SIG-M5 treated with dmso at 0.1 percent for 504 hours (cell line): Measurements from ENCODE around the gene TOMM70.
A peak's percentile ranks its signal among the peaks of the same experiment; 100 is the strongest.

Experiments
- DNase-seq: peaks from one replicate; lab custom pipeline; 2025; ENCODE audit not compliant: unreplicated experiment; lab: John Stamatoyannopoulos, UW

The TOMM70 gene

DNA sequence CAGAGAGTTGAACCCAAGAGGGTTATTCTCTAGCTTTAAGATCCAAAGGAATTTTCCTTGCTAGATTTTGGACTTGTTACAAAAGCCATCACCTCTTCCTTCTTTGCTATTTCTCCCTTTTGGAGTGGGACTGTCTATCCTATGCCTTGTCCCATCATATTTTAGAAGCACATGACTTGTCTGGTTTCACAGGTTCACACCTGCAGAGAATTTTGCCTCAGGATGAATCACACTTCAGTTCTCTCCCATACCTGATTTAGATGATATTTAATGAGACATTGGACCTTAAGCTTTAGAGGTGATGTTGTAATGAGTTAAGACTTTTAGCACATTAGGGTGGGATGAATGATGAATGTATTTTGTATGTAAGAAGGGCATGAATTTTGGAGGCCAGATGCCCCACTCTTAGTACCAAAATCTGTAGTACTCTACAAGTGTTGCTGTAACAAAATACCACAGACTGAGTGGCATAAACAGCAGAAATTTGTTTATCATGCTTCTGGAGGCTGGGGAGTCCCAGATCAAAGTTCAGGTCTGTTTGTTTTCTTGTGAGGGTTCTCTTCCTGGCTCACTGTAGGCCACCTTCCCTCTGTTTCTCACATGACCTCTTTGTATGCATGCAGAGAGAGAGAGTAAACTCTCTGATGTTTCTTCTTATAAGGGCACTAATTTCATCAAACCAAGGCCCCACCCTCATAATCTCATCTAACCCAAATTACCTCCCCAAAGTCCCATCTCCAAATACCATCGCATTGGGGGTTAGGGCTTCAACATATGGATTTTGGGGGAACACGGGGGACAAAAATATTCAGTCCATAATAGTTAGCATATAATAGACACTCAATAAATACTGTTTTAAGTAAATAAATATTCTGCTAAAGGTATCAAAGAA lies 10.4 kb upstream of the TOMM70 start:
- DNase-seq: no peak

DNA sequence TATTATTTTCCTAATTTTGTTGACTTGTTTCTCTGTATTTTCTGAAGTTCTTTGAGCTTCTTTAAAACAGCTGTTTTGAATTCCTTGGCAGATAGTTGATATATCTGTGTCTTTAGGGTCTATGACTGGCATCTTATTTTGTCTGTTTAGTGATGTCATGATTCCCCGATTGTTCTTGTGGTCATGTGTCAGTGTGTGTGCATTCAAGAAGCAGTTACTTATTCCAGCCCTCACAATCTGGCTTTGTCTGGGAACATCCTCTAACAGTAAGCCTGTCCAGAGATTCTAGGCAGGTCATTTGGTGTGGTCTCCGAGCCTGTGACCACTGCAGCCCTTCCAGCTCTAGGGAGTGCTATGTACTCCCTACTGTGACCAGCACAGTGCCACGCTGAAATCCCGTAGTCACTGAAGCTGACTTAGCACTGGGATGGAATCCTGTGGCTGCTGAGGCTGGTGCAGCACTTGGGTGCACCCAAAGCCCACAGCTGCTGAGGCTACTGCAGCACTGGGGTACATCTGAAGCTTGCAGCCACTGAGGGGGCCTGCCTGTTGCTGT lies 7.2 kb upstream of the TOMM70 start:
- no peak for DNase-seq

DNA sequence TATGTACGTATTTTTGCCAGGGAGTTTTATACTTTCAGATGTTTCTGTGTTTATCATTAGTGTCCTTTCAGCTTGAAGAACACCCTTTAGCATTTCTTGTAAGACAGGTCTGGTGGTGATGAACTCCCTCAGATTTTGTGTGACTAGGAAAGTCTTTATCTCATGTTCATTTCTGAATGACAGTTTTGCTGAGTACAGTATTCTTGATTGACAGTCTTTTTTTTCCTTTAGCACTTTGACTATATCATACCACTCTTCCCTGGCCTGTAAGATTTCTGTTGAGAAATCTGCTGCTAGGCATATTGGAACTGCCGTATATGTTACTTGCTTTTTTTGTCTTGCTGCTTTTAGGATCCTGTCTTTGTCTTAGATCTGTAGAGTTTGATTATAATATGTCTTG lies 6.3 kb upstream of the TOMM70 start:
- DNase-seq: no peak

DNA sequence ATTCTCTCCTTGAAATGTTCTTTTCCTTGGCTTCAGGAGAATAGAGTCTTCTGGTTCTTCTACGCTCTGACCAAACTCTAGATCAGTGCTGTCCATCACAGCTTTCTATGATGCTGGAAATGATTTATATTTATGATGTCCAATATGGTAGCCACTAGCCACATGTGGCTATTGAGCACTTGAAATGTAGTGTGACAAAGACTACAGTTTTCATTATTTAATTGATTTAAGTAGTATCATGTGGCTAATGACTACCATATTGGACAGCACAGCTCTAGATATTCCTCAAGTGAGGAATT lies 3.3 kb upstream of the TOMM70 start:
- no peak for DNase-seq

DNA sequence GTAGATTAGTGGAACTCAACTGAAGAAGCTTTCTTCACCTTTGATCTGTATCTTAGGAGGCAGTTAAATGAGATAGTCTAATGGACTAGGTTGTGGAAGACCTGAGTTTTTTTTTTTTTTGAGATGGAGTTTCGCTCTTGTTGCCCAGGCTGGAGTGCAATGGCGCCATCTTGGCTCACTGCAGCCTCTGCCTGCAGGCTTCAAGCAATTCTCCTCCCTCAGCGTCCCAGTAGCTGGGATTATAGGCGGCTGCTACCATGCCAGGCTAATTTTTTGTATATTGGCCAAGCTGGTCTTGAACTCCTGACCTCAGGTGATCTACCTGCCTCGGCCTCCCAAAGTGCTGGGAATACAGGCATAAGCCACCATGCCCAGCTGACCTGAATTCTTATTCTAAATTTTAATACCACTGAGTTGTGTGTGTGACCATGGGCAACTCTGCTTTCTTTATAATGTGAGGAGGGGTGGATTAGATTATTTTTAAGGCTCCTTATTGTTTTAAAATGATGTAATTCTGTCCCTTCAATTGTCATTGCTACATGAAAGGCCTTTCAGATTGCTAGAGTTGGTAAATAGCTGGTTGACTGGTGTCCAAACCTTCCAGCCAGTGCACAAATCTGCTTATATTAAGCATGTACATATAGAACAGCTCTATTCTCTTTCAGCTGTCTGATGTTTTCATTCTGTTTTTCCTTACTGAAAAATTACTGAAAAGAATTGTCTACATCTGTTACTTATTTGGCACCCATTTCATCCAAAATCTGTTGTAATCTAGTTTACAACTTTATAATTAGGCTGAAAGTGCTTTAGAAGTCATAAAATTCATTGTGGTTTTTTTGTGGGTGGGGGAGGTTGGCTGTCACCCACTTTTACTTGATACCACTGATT lies 2.7 kb upstream of the TOMM70 start:
- DNase-seq: no peak

DNA sequence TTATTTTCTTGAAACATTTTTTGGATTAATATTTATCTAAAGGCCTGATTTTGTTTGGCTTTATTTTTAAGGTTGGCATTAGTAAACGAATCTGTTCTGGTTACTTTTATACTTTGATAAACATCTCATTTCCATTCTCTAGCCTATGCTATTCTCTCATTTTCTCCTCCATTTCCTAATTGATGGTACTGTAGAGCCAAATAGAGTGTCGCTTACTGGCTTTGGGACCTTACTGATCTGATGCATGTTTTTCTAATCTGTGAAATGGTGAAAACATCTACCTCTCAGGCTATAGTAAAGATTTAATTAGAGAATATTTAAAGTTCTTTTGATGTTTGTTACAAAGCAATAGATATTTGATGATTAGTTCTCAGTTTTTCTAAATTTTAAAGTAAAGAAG lies 2.0 kb upstream of the TOMM70 start:
- DNase-seq: no peak

DNA sequence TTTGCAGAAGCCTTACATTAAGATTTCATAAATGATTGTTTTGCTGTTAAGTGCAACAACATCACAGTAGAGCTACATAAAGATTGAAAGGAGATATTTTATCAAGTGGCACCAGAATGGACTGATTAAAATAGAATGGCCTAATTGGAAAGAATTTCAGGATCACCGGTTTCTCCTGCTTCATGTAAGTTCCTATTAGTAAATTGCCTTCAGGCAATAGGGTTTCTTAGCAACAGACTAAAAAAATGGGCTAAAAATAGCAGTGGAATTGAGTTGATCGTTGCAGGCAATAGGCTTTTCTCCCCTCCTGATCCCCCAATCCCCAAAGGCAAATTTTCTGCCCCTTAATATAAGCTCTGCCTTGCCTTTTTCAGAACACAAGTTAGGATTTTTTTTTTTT lies 1.4 kb upstream of the TOMM70 start:
- DNase-seq: peak; percentile 85

DNA sequence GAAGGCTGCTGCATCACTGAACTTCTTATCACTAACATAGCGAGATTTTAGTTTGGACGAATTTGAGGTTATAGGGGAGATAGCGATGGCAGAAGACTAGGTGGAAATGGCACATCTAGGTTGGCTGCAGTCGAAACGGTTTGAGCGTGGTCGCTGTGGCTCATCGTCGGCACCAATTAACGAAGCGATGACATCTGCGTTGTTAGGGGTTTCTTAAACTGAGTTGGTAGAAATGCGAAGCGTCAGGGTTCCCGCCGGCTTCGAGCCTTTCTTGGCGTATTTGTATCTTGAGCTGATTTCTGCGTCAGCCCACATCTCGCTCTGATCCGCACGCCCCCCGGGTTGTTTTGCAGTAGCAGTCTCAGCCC lies 769 bp upstream of the TOMM70 start:
- DNase-seq: peak; percentile 62

DNA sequence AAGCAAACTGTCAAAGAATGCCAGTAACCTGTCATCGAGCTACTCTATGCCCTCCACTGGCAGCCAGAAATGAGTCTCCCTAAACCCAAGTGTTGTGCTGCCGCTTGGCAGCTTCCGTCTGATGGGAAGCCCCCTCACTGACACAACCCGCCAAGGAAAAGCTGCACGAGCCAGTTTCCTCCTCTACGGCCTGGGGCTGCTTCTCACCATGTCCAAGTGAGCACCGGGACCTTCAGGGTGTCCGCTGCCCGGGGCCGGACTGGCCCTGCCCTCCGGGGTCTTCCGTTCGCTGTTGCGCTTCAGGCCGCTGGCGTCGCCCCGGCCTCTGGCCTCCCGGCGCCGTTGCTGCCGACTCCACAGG lies 490 bp downstream of the TOMM70 start:
- DNase-seq: peak; percentile 41

DNA sequence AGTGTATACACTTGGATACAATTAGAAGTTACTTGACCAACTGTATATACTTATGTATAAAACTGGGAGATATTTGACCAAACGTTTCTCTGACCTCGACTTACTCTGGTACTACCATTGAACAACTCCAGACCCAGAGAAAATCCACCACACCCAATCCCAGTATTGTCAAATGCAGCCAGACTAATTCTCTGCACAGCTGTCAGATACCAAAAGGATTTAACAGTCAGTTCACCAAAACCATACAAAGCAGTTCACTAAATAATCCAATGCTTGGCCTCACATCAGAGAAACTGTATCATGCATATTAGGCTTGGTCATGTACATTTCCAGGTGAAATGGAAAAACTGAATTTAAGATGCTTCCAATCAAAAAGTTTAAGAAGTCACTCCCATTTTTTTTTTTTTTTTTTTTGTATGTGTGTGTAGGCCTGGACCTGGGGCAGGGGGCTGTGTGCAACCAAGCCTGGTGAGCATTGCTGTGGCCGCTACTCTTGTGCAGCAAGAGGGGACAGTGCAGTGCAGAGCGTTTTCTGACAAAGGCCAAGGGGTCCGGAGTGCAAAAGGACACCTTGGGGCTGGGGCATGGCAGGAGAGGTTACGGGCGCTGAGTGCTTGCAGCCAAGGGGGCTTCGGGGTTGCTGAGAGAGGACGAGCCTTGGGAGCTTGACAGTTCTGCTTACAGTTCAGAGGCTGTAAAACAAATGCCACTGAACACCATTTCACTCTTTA lies 1.4 kb downstream of the TOMM70 start:
- no peak for DNase-seq

DNA sequence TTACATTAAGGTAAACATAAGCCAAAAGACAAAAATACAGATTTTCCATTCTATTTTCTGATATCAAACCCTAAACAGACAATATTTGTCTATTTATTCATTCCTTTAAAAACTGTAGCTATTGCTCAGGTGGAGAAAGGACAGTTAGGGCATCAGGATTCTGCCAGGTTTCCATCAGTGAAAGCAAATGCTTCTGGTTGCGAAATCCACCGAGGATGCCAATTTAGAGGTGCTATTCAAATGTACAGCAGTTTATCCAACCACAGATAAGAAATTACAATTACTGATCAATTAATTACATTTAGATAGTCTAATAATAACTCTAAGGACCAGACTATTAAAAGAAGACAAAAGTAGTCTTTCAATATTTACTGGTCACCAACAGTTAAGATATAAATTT lies 3.9 kb downstream of the TOMM70 start:
- no peak for DNase-seq

DNA sequence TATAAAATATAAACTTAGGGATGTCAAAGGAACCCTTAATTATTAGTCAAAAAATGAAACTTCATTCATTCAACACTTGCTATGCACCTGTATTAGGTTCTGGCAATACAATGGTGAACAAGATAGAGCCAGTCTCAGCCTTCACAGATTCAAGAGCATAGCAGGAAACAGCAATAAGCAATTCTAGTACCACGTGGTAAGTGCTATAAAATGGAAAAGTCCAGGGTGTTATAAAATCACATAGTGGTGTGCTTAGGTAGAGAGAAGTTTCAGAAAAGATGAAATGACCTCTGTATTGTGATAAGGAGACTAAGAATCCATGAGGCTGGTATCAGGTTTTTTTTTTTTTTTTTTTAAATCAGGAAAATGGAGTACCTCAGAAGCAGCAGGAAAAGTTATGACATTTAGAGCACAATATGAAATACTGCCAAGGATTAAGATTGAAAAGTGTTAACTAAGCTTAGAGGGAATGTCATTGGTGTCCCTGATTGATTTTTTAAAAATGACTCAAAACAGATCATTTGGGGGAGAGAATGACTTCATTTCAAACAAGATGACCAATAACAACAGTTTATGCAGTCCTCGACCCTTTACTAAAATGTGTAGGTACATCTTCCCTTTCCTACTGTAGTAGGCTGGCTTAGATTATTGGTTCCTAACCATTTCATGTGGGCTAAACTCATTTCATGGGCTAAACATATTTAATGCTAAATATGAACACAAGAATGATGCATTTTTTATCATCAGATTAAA lies 5.0 kb downstream of the TOMM70 start:
- no peak for DNase-seq

DNA sequence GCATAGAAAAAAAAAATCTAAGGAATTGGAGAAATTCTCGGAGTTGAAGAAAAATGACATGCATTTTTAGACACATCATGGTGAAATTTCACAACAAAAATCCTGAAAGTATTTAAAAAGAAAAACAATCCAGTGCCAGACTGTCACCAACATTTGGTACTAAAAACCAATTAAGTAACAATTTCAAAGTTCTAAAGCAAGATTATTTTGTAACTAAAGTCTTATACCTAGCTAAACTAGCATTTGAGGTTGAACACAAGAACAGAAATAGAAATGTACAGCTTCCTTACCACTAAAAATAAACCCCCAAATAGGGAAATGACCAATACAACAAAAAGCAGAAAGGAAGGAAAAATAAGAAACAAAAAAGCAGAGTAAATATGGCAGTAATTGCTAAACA lies 11.9 kb downstream of the TOMM70 start:
- peak; percentile 38 for DNase-seq

DNA sequence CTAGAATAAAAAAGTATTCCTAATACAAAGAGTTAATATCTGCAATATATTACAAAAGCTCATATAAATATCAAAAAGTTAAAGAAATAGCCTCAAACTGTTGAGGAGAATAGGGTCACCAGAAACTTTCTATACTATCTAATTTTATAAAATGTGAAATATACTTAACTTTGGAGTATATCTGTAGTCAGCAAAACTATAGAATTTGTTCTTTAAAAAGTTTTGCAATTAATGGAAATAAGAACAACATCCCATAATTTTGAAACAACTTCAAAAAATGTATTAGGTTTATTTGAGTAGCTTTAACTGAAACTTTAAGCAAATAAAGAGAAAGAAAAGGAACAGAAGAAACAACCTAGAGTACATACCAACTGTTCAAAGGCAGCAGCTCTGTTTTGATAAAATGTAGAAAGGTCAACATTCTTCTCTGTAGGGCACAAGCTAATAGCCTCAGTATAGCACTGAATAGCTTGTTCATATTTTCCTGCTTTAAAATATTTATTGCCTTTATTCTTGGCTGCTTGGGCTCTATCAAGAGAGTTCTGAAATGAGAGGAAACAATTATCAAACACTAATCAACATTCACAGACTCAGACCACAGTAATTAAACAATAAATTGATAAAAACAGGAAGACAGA lies 14.3 kb downstream of the TOMM70 start:
- no peak for DNase-seq

DNA sequence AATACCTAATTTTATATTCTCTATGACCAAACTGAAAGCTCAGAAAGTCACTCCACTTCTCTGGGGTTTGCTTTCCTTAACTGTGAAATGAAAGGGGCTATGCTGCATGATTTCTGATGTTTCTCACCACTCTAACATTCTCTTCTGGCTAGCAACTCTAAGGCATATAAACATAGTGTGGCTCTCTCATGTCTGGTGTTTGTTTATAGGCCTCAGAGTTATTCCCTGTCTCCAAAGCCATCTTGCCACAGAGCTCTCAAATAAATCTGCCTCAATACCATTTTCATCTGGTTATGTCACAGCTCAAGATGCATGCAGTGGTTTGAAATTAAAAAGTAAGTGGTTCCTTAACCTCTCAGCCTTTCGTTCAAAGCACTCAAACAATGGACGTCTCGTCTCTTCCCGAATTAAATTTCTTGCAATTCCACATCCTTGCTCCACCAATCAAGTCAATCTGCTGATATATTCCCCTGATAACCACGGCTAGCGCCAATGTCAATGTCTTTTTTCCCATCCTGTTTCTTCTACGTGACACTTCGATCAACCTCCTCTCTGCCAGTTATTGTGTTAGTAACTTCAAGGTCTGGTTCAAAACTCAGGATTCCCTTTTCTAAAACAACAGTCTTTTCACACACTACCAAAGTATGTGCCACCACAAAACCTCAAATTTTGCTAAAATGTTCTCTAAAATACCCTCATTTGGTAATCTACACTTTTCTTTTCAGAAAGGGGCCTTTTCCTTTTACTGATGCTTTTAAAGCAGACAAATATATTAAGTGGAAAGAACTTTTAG lies 16.0 kb downstream of the TOMM70 start:
- DNase-seq: no peak

DNA sequence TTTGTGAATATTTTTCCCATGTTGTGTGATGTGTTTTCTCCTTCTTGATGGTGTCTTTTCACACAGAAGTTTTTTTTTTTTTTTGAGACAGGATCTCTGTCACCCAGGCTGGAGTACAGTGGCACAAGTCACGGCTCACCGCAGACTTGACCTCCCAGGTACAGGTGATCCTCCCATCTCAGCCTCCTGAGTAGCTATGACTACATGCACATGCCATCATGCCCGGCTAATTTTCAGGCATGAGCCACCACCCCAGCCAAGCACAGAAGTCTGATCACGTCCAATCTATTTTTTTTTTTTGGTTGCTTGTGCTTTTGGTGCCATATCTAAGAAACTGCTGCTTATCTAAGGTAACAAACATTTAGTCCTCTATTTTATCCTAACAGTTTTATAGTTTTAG lies 24.6 kb downstream of the TOMM70 start:
- DNase-seq: no peak

DNA sequence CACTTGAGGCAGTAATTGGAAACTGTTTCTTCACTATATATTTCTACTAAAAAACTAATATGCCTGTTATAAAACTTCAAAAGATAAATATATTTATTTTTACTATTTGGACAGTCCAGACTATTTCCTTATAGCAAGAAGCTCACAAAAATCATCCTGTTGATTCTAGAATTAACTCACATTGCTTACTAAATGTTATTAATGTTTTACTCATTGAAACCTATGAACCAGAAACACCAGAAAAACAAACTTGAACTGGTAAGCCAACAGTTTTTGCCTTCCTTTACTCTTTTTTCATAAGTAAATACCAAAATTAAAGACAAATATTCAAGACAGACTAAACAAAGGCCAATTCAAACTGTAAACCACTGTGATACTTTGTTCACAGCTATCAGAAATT lies 26.4 kb downstream of the TOMM70 start:
- no peak for DNase-seq

DNA sequence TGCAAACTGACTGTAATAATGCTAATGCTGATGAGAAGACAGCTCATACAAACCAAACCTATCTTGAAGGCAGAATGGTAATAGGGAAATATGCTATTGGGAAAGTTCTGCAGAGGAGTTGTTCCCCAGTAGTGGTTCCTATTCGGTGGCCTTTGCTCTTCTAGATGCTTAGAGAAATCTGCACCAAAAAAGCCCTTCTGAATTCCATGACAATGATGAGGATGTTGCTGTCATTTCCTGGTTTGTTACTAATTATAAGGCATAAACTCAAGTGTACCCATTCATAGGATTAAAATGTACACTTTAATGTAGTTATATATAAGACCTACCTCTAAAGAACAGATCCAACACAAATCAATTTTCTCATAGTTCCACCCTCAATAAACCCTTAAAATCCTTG lies 30.1 kb downstream of the TOMM70 start:
- no peak for DNase-seq

DNA sequence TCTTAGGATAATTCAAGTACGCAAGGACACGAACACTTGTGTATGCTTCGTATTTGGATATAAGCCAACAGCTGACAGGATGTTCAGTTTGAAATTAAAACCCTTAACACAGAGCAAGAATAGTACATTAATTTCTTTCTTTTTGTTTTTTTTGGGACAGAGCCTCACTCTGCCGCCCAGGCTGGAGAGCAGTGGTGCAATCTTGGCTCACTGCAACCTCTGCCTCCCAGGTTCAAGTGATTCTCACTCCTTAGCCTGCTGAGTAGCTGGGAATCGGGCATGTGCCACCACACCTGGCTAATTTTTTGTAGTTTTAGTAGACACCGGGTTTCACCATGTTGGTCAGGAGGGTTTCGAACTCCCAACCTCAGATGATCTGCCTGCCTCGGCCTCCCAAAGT lies 32.4 kb downstream of the TOMM70 start:
- no peak for DNase-seq

DNA sequence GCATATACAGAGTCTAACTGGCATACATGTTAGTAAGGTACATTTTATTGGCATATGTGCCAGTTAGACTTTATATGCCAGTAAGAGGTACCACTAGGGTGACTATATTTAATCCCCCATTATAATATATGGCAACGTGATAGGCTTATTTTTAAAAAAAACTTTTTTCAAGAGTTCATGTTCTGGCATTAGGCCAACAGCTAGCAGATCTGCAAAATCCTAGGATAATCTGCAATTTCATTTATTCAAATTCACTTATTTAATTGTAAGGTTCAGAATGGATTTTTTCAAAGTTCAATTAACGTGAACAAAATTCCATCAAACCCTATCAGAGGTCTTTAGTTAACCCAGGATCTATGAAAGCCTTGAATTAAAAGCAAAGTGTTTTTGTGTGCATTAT lies 34.5 kb downstream of the TOMM70 start:
- no peak for DNase-seq
